ENCODE data around the gene PMVK. TPM values are rescaled to one million over a fixed set of nuclear protein-coding genes. Genes with fewer than 3 reads are reported as not detected.
"Not testable (repeated sequence)": the region's sequence is repeated elsewhere in the genome, so short reads cannot be mapped to it uniquely, and the experiment has no call there.

Gene PMVK
- 10 to 100 TPM; 28.4 to 37.6 (median 35.8) TPM for total RNA-seq
- long read RNA-seq, donor 1, transcript PMVK-201 (5 exons, 1,280 nt), result major isoform, 64 of 70 reads
- long read RNA-seq, donor 1, partial matches to known transcripts, result 3 of 70 reads
- long read RNA-seq, donor 1, other reads (novel, unspliced or antisense), result 3 of 70 reads
- long read RNA-seq, donor 2, transcript PMVK-201 (5 exons, 1,280 nt), result major isoform, 54 of 60 reads
- long read RNA-seq, donor 2, partial matches to known transcripts, result 2 of 60 reads
- long read RNA-seq, donor 2, other reads (novel, unspliced or antisense), result 4 of 60 reads

- Histone ChIP-seq H3K36me3 (ENCODE audit: low read depth) (no peaks in the 10 kb centered on the region), H3K9me3 (no peaks in the 10 kb centered on the region), H3K4me1 (ENCODE audit: low read depth) (peaks cover 10% of the 10 kb centered on the region), H3K4me3 (peak within 1 kb of the TSS; percentile 38)
- DNase-seq, result peak; percentile 96 to 98 (median 97)
- ATAC-seq, result peak; percentile 88
- no peak for TF ChIP-seq CTCF (IDR thresholded peaks at IDR 0.05)
- intact Hi-C loops (cut with DNase I, micrococcal nuclease), result no loop called here
Observed at GRCh38 chr1:154936555-154937084, at the start of gene PMVK. PMVK (minus strand) TSS chr1:154936719; CDS start chr1:154936685, 34 bp downstream.

- ATAC-seq (no peak), DNase-seq (peak in 2 of 3 donors; percentile 42 to 55)
- peaks cover 11% of the 10 kb centered on the region for H3K4me1 ChIP-seq (ENCODE audit: low read depth)
- no peak for TF ChIP-seq CTCF (IDR thresholded peaks at IDR 0.05)
- H3K9me3 ChIP-seq, result no peaks in the 10 kb centered on the region
- peak overlapping the region; percentile 50 for H3K4me3 ChIP-seq
- no peaks in the 10 kb centered on the region for H3K36me3 ChIP-seq (ENCODE audit: low read depth)
- intact Hi-C loops (cut with DNase I, micrococcal nuclease), result no loop called here
Observed at GRCh38 chr1:154983776-154984466, 47.4 kb upstream of the PMVK start.

GRCh38 chr1:154982897-154983648, 46.6 kb upstream of the PMVK start, which contains the start of gene FLAD1:
FLAD1 (plus strand) TSS chr1:154983344; CDS start chr1:154983695, 351 bp downstream.
- DNase-seq, result peak; percentile 95 to 99 (median 96)
- intact Hi-C loops (cut with DNase I, micrococcal nuclease), result no loop called here
- no peaks in the 10 kb centered on the region for H3K36me3 ChIP-seq (ENCODE audit: low read depth)
- no peak for TF ChIP-seq CTCF (IDR thresholded peaks at IDR 0.05)
- H3K4me3 ChIP-seq, result peak within 1 kb of the TSS; percentile 50
- no peaks in the 10 kb centered on the region for H3K9me3 ChIP-seq
- H3K4me1 ChIP-seq (ENCODE audit: low read depth), result peaks cover 11% of the 10 kb centered on the region
- ATAC-seq, result peak; percentile 99

- Histone ChIP-seq H3K4me3 (no peak overlapping the region), H3K4me1 (ENCODE audit: low read depth) (peaks cover 11% of the 10 kb centered on the region), H3K36me3 (ENCODE audit: low read depth) (no peaks in the 10 kb centered on the region), H3K9me3 (no peaks in the 10 kb centered on the region)
- TF ChIP-seq CTCF (IDR thresholded peaks at IDR 0.05), result no peak
- no peak for DNase-seq
- ATAC-seq, result no peak
- intact Hi-C loops (cut with DNase I, micrococcal nuclease), result no loop called here
Observed at GRCh38 chr1:154982341-154982740, 45.8 kb upstream of the PMVK start.

GRCh38 chr1:154978360-154978759, 41.8 kb upstream of the PMVK start:
- DNase-seq, result no peak
- no peak for TF ChIP-seq CTCF (IDR thresholded peaks at IDR 0.05)
- no peak for ATAC-seq
- Histone ChIP-seq H3K36me3 (ENCODE audit: low read depth) (no peaks in the 10 kb centered on the region), H3K4me1 (ENCODE audit: low read depth) (peaks cover 11% of the 10 kb centered on the region), H3K9me3 (no peaks in the 10 kb centered on the region), H3K4me3 (no peak overlapping the region)
- intact Hi-C loops (cut with DNase I, micrococcal nuclease), result no loop called here

- H3K9me3 ChIP-seq; H3K4me3 ChIP-seq; ATAC-seq; DNase-seq; H3K36me3 ChIP-seq (ENCODE audit: low read depth); intact Hi-C loops (cut with DNase I, micrococcal nuclease): not testable (repeated sequence)
- peaks cover 15% of the 10 kb centered on the region for H3K4me1 ChIP-seq (ENCODE audit: low read depth)
Observed at GRCh38 chr1:154977762-154978161, 41.2 kb upstream of the PMVK start.

Data from mucosa of descending colon (tissue), 3 donors.